ENCODE results near the gene STIP1.

STIP1 gene

GRCh38 chr11:64204464-64204989 is 18.6 kb downstream of the STIP1 start:
- H3K36me3 ChIP-seq (ENCODE audit: control insufficient read depth, insufficient read depth, low read length): peaks cover 34% of the 10 kb centered on the region
- no peak overlapping the region for H3K4me3 ChIP-seq (replicated peaks; ENCODE audit: low read depth, low read length)
- no peak for DNase-seq (ENCODE audit: extremely low read depth, insufficient read length)
- peak; percentile 73 for TF ChIP-seq CTCF (IDR thresholded peaks at IDR 0.05; ENCODE audit: insufficient read depth, low read length, poor library complexity, severe bottlenecking)
- H3K27me3 ChIP-seq (replicated peaks; ENCODE audit: control insufficient read depth, insufficient read depth, low read length): no peaks in the 10 kb centered on the region

GRCh38 chr11:64206457-64207255 is 20.7 kb downstream of the STIP1 start, which contains the start of gene FERMT3:
FERMT3 (plus strand) TSS chr11:64206721; CDS start chr11:64207365, 644 bp downstream.
- no peak for TF ChIP-seq CTCF (IDR thresholded peaks at IDR 0.05; ENCODE audit: insufficient read depth, low read length, poor library complexity, severe bottlenecking)
- Histone ChIP-seq H3K27me3 (replicated peaks; ENCODE audit: control insufficient read depth, insufficient read depth, low read length) (no peaks in the 10 kb centered on the region), H3K36me3 (ENCODE audit: control insufficient read depth, insufficient read depth, low read length) (peaks cover 40% of the 10 kb centered on the region), H3K4me3 (replicated peaks; ENCODE audit: low read depth, low read length) (peak within 1 kb of the TSS; percentile 70)
- DNase-seq (ENCODE audit: extremely low read depth, insufficient read length): peak; percentile 81

GRCh38 chr11:64207256-64208085 is 21.5 kb downstream of the STIP1 start:
- Histone ChIP-seq H3K4me3 (replicated peaks; ENCODE audit: low read depth, low read length) (peak overlapping the region; percentile 70), H3K36me3 (ENCODE audit: control insufficient read depth, insufficient read depth, low read length) (peaks cover 47% of the 10 kb centered on the region), H3K27me3 (replicated peaks; ENCODE audit: control insufficient read depth, insufficient read depth, low read length) (no peaks in the 10 kb centered on the region)
- DNase-seq (ENCODE audit: extremely low read depth, insufficient read length): peak; percentile 85
- TF ChIP-seq CTCF (IDR thresholded peaks at IDR 0.05; ENCODE audit: insufficient read depth, low read length, poor library complexity, severe bottlenecking): no peak

GRCh38 chr11:64208086-64208795 is 22.3 kb downstream of the STIP1 start:
- Histone ChIP-seq H3K4me3 (replicated peaks; ENCODE audit: low read depth, low read length) (peak overlapping the region; percentile 70), H3K36me3 (ENCODE audit: control insufficient read depth, insufficient read depth, low read length) (peaks cover 41% of the 10 kb centered on the region), H3K27me3 (replicated peaks; ENCODE audit: control insufficient read depth, insufficient read depth, low read length) (no peaks in the 10 kb centered on the region)
- no peak for TF ChIP-seq CTCF (IDR thresholded peaks at IDR 0.05; ENCODE audit: insufficient read depth, low read length, poor library complexity, severe bottlenecking)
- DNase-seq (ENCODE audit: extremely low read depth, insufficient read length): no peak

- H3K27me3 ChIP-seq (replicated peaks; ENCODE audit: control insufficient read depth, insufficient read depth, low read length): no peaks in the 10 kb centered on the region
- H3K36me3 ChIP-seq (ENCODE audit: control insufficient read depth, insufficient read depth, low read length): peaks cover 35% of the 10 kb centered on the region
- TF ChIP-seq CTCF (IDR thresholded peaks at IDR 0.05; ENCODE audit: insufficient read depth, low read length, poor library complexity, severe bottlenecking): no peak
- DNase-seq (ENCODE audit: extremely low read depth, insufficient read length): no peak
- H3K4me3 ChIP-seq (replicated peaks; ENCODE audit: low read depth, low read length): peak overlapping the region; percentile 70; the same call in 1 of the 2 replicates
These were observed 23.0 kb downstream of the STIP1 start for GRCh38 chr11:64208796-64209562.

Measured in GM06990 (cell line).